GM18909 (cell line): ENCODE data around the gene OPCML.

ENCODE experiments used
- ATAC-seq: cut with Tn5 transposase; IDR thresholded peaks from one replicate; pipeline ENCODE4 v1.9.1; 2021; ENCODE audit warnings: mild to moderate bottlenecking; ENCODE audit not compliant: unreplicated experiment, poor library complexity

The OPCML gene

GRCh38 chr11:133425245-133425644 is 107.1 kb downstream of the OPCML start:
- no peak for ATAC-seq

- ATAC-seq: no peak
These were observed 114.1 kb downstream of the OPCML start for GRCh38 chr11:133418218-133418617.

GRCh38 chr11:133414506-133414905 is 117.8 kb downstream of the OPCML start:
- no peak for ATAC-seq

DNA sequence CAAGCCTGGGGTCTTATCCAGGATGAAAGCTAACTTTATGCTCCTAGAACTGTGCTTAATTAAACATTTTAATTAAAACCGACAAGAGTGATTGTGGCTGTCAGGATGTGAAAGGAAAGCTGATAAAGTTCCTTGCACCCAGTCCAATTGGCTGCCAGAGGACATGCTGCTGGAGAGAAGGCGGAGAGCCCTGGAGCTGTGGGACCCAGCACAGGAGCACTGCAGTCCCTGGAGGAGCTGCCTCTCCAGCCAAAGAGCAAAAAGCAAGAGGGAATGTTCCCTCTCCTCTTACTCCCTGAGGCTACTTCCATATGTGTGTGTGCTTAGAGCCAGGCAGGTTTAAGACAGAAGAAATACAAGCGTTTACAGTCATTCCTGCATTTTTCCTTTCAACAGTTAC is 118.6 kb downstream of the OPCML start:
- ATAC-seq: no peak

DNA sequence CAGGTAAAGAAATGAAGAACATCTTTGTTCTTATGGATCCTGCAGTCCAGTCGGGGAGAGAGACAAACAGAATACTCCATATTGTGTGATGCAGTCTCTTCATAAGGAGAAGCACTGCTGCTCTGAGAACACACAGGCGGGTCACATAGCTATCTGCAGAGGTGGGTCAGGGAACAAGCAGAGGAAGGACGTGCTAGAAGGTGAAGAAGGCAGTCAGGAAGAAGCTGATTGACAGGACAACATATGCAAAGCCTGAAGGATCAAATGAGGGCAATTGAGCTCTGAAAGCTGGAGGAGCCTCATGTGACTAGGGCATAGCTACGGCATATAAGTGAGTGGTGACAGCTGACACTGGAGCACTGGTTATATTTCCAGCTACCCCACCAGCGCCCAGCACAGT is 122.5 kb downstream of the OPCML start:
- ATAC-seq: no peak

GRCh38 chr11:133408936-133409335 is 123.4 kb downstream of the OPCML start:
- ATAC-seq: no peak

- ATAC-seq: no peak
These were observed 123.9 kb downstream of the OPCML start for GRCh38 chr11:133408402-133408801.

DNA sequence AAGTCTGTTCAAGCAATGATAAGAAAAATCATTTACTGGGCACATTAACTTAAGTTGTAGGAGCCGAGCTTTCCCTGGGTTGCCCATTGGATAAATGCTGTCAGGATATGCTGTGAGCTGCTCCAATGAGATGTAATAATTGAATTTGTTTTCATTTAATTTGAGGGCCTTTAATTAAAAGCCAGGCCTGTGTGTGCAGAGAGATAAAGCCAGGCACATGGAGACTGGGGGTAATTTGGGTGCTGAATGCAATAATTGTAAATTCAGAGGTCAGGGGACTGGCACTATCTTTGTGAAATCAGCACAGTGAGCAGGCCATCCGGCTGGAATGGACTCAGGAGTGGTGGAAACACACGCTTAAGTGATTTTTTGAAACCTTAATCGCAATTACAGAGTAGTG is 125.8 kb downstream of the OPCML start:
- ATAC-seq: no peak

- no peak for ATAC-seq
These were observed 128.4 kb downstream of the OPCML start for GRCh38 chr11:133403900-133404299.

DNA sequence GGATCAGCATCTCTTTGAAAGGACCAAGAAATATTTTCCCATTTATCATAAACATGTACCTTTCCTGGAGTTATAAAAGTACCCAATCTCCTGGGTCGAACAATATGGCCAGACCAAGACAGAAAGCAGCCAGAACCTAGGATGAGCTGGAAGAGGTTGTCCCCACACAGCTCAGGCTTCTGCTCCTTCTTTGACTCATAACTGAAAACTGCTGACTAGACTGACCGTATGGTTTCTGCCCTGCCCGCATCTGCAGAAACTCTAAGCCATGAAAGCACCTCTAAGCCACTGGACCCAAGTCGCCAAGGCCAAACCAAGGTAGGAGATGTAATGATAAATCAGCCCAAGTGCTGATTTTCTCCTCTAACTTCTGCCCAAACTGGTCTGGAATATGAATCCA is 129.8 kb downstream of the OPCML start:
- ATAC-seq: no peak

GRCh38 chr11:133399855-133400625 is 132.3 kb downstream of the OPCML start:
- no peak for ATAC-seq

GRCh38 chr11:133399294-133399693 is 133.0 kb downstream of the OPCML start:
- no peak for ATAC-seq

GRCh38 chr11:133390803-133391202 is 141.5 kb downstream of the OPCML start:
- ATAC-seq: no peak

DNA sequence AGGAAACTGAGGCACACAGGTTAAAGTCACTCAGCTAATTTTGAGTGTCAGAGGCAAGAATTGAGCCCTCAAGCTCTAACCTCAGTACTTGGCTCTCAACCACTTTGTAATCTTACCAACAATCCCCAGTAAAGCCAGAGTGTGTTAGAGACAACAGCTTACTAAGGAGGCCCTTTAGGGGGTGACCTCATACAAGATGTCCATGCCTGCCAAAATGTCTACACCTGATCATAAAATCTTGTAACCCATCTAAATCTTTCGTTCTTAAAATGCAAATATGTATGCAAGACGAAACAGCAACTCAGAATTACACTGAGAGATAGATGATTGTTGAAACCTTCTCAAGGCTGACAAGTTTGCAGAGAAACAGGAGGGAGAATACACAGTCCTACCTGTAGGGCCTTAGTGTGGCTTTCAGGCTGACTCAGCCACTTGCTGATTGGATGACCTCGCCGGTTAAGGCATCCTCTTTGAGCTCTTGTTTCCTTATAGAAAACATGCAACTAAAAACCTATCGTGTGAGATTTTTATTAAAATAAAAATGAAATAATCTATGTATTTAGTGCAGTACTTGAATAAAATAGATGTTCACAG is 143.2 kb downstream of the OPCML start:
- no peak for ATAC-seq

DNA sequence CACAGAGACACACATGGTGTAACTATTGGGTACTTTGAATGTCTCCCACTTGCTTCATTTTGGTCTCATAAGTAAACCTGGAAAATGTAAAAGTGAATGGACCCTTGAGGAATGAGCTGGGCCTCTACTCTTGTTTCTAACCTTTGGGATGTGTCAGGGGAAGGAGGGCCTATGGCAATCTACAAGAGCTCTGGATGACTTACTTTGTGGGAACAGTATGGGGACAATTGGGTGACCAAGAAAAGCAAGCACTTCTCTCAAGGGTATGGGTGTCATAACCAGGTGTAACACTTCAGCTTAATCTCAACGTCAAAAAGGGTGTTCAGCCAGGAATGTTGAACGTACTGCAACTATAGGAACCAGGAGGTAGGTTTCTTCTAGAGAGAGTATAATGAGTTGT is 144.0 kb downstream of the OPCML start:
- no peak for ATAC-seq

DNA sequence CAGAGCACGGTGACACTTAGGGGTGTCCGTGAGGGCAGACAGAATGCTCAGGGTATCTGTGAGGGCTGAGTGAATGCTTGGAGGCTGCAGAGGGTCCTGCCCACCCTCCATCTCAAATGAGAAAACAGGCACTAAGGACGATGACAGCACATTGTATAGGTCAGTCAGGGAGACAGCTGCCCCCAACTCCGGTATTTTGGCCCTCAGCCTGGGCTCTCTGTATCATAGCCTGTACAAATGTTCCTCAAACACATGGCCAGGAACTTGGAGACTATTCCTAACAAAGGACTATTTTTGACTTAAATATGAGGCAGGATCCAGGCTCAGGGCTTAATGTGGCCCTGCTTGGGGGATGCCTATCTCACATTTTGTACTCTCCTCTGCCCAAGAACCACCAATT is 145.4 kb downstream of the OPCML start:
- no peak for ATAC-seq

DNA sequence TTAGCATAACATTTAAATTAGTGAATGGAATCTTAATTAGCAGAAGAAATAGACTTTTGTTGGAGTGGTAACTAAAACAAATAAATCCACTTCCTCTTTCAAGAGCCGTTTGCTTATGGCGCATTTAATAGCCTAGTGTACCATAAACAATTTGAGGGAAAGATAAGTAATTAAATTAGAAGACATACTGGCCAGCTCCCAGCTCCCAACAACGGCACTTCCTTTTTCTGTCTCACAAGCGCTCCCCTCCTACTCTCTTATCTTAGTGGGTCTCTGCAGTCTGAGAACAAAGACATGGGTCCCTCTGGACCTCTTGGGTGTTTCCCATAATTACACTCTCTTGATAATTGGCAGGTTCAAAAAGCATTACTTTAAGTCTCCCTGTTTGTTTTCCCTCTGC is 146.0 kb downstream of the OPCML start:
- no peak for ATAC-seq

- no peak for ATAC-seq
These were observed 146.5 kb downstream of the OPCML start for GRCh38 chr11:133385781-133386180.

DNA sequence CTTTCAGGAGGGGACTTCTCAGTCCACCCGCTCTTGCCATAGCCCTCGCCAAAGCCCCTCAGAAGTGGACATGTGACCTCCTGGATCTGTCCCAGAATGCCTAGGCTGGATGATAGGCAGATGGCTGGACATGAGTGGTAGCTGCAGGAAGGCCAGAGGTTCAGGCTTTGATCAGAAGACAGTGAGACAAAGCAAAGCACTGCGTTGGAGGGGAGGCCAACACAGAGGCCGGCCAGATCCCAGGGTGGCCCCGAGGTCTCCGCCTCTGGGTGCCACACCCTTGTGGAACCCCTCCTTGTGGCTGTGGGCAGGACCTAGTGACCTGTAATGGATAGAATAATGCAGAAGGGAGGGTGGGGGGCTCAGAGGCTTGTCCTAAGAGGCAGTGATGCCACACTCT is 147.6 kb downstream of the OPCML start:
- ATAC-seq: no peak

DNA sequence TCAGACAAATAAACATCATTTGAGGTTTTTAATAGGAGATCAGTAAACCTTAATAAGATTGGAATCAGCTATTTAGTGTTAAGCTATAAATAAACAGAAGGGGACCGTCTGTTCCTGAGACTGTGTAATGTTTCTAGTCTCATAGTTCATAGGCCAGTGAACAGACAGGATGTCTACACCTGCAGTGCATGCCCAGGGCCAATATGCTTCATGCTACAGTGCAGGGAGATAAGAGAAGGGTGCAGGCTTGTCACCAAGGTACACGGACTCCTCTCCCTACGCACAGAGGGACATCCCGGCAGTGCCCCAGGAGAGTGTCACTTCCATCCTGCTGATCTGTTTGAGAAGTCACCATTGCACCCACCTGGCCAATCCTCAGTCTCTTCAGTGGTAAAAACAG is 148.6 kb downstream of the OPCML start:
- no peak for ATAC-seq

DNA sequence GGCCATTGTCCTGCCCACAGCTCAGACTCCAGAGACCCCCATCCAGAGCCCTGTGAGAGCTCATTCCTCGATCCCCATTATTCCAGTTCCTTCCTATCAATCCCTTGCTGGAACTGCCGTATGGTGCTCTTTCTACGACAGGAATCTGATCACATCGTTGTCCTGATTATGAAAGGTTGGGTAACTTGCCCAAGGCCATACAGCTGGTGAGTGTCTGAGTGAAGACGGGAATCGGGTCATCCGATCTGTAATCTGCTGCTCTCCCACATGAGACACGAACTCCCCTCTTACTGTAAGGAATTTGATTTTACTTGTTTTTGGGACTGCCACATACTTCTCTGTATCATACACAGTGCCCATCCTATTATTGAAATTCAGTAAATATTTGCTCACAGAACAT is 149.1 kb downstream of the OPCML start:
- ATAC-seq: no peak

- ATAC-seq: no peak
These were observed 150.0 kb downstream of the OPCML start for GRCh38 chr11:133382131-133382812.
